NCI-H1930 (cell line): Measurements from ENCODE around the gene SLC39A9.

Experiments used
- DNase-seq, 2 experiments: peaks; one replicate each; lab custom pipeline; 2025; lab: John Stamatoyannopoulos, UW

The SLC39A9 gene

DNA sequence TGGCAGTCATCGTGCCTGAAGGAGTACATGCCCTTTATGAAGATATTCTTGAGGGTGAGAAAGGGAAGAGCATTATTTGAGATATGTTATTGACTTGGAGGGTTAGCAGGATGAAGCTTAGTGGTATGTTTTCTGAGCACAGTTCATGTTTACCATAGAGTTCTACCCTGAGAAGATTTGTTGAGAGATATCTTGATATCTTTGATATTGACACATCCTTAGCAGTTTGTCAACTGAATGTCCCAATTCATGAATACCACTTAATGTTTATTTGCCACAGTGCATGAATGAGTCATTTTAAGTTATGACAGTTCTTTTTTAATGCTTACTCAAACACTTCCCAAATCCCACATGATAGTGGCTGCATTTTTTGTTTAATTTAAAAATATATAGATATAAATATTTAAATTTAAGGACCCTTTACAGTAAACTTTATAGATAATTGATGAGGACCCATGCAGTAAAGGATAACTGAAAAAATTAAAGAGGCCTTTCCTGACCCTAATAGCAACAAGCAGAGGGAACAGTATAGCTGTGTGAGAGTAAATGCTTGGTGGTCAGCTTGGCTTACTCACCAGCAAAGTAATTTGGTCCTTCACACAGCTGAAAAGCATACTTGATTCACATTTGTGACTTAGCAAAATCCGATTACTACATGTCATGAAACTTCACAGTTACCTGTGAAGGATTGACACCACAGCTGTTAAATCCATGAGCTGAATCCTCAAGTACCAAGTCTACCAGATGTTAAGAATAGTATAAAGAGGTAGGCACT is 25.8 kb downstream of the SLC39A9 start:
- DNase-seq = no peak

DNA sequence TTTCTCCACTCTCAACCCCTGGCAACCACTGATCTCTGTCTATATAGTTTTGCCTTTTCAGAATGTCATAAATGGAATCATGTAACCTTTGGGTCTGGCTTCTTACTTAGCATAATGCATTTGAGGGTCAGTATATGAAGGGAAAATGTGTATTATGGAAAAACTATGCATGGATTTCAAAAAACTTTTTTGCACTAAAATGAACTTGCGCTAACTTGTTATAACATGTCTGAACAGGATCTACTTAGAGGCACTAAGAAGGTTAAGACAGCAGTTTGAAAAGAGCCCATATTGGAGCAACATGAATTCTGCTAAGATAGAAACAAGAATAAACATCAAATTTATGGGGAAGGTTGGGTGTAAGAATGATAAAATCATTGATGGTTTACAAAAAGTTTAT is 29.1 kb downstream of the SLC39A9 start:
- DNase-seq = no peak

DNA sequence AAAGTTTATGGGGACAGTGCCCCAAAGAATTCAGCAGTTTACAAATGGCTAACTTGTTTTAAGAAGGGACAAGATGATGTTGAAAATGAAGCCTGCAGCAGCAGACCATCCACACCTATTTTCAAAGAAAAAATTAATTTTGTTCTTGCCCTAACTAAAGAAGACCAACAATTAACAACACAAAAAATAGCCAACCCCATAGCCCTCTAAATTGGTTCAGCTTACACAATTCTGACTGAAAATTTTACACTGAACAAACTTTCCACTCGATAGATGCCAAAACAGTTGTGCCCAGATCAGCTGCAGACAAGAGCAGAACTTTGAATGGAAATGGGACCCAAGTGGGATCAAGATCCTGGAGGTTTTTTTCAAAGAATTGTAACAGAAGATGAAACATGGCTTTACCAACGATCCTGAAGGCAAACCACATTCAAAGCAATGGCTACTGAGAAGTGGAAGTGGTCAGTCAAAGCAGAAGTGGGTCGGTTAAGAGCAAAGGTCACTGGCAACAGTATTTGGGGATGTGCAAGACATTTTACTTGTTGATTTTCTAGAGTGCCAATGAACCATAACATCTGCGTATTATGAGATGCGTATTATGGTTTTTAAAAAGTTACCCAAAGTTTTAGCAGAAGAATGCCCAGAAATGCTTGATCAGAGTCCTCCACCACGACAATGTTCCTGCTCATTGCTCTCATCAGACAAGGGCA is 30.0 kb downstream of the SLC39A9 start:
- no peak for DNase-seq

DNA sequence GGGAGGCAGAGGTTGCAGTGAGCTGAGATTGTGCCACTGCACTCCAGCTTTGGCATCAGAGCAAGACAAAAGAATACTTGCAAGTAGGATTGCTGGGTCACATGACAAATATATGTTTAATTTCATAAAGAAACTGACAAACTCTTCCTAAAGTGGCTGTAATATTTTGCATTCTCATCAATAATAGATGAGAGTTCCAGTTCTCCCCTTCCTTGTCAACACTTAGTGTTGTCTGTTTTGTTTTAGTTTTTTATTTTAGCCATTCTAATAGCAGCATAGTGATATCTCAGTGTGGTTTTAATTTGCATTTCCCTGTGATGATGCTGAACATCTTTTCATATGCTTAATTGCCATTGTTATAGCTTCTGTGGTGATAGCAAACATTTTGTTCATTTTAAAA is 31.2 kb downstream of the SLC39A9 start:
- no peak for DNase-seq

DNA sequence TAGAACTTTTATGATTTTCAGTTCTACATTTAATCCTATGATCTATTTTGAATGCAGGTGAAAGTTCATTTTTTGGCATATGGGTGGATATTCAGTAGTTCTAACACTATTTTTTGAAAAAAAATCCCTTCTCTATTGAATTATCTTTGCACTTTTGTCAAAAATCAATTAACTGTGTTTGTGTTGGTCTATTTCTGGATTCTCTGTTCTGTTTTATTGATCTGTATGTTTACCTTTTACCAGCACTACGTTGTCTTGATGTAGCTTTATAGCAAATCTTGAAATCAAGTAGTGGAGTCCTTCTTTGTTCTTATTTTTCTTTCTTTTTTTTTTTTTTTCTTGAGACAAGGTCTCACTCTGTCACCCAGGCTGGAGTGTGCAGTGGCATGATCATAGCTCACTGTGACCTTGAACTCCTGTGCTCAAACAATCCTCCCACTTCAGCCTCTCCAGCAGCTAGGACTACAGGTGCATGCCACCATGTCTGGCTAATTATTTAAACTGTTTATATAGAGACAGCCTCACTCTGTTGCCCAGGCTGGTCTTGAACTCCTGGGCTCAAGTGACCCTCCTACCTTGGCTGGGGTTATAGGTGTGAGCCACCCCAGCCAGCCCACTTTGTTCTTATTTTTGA is 31.9 kb downstream of the SLC39A9 start:
- DNase-seq = no peak

DNA sequence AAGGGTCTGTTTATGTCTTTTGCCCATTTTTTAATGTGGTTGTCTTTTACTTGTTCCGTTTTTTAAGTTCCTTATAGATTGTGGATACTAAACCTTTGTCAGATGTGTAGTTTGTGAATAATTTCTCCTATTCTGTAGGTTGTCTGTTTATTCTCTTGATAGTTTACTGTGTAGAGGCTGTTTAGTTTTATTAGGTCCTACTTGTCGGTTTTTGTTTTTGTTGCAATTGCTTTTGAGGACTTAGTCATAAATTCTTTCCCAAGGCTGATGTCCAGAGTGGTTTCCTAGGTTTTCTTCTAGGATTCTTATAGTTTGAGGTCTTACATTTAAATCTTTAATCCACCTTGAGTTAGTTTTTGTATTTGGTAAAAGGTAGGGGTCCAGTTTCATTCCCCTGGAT is 33.9 kb downstream of the SLC39A9 start:
- DNase-seq = no peak

DNA sequence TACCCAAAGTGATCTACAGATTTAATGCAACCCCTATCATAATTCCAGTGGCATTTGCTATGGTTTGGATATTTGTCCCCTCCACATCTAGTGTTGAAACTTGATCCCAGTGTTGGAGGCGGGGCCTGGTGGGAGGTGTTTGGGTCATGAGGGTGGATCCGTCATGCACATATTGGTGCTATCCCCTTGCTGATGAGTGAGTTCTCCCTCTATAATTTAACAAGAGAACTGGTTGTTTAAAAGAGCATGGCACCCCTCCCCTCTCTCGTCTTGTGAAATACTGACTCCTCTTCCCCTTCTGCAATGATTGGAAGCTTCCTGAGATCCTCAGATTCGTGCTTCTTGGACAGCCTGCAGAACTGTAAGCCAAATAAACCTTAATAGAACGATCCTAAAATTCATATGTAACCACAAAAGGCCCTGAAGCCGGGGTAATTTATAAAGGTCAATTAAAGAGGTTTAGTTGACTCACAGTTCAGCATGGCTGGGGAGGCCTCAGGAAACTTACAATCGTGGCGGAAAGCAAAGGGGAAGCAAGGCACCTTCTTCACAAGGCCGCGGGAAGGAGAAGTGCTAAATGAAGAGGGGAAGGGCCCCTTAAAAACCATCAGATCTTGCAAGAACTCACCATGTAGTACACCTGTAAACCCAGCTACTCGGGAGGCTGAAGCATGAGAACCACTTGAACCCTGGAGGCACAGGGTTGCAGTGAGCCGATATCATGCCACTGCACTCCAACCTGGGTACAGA is 41.2 kb downstream of the SLC39A9 start:
- no peak for DNase-seq

DNA sequence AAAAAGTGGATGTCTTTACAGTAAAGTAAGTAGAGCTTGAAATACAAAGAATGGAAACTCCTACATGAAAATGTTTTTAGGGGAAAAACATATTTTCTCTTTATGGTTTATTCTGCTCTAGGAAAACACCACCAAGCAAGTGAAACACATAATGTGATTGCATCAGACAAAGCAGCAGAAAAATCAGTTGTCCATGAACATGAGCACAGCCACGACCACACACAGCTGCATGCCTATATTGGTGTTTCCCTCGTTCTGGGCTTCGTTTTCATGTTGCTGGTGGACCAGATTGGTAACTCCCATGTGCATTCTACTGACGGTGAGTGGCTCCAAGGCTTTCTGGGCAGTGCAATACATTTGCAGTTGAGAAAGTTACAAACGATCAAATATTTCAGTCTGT is 43.5 kb downstream of the SLC39A9 start:
- no peak for DNase-seq

DNA sequence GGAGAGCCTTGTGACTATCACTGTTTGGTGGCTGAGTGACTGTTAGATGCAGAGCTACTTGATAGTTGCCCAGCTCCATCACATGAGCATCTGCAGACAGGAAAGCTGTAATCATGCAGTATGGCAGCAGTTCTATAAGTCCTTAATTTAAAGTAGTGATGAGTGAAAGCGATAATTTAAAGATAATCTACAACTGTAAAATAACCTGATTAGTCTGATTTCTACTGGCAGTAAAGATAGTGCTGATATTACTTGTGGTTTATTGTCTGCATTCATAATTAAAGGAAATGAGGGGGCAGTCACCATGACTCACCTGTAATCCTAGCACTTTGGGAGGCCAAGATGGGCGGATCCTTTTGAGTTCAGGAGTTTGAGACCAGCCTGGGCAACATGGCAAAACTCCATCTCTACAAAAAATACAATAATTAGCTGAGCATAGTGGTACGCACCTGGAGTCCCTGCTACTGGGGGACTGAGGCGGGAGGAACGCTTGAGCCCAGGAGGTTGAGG is 44.9 kb downstream of the SLC39A9 start:
- DNase-seq = no peak

DNA sequence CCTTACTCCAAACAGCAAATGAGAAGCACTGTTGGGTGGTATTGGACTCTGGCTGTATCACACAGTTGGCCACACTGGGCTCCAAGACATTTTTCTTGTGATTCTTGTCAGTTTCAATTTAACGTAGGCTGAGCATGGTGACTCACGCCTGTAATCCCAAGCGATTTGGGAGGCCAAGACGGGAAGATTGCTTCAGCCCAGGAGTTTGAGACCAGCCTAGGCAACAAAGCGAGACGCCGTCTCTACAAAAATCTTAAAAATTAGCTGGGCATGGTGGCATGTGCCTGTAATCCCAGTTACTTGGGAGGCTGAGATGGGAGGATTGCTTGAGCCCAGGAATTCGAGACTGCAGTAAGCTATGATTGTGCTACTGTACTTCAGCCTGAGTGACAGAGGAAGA is 50.7 kb downstream of the SLC39A9 start:
- DNase-seq = no peak

DNA sequence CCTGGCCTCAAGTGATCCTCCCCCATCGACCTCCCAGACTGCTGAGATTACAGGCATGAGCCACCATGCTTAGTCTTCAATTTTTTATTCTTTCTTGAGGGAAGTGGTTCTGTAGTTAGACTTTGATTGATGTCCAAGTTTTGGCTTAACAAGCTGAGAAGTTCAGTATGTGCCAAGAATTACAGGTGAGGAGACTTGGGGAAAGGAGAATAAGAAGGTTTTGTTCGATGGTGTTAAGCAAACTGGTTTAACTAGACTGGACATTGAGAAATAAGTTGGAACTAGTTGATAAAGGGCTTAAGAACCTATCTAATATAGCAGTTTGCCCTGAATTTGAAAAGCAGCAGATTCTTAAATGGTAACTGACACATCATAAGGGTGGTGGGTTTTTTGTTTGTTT is 53.4 kb downstream of the SLC39A9 start:
- DNase-seq = no peak

DNA sequence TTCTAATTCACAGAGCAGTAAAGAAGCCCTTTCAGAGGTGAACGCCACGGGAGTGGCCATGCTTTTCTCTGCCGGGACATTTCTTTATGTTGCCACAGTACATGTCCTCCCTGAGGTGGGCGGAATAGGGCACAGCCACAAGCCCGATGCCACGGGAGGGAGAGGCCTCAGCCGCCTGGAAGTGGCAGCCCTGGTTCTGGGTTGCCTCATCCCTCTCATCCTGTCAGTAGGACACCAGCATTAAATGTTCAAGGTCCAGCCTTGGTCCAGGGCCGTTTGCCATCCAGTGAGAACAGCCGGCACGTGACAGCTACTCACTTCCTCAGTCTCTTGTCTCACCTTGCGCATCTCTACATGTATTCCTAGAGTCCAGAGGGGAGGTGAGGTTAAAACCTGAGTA is 59.9 kb downstream of the SLC39A9 start:
- DNase-seq = no peak

DNA sequence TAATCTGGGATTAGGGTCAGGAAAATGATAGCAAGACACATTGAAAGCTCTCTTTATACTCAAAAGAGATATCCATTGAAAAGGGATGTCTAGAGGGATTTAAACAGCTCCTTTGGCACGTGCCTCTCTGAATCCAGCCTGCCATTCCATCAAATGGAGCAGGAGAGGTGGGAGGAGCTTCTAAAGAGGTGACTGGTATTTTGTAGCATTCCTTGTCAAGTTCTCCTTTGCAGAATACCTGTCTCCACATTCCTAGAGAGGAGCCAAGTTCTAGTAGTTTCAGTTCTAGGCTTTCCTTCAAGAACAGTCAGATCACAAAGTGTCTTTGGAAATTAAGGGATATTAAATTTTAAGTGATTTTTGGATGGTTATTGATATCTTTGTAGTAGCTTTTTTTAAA is 60.6 kb downstream of the SLC39A9 start:
- DNase-seq = no peak

DNA sequence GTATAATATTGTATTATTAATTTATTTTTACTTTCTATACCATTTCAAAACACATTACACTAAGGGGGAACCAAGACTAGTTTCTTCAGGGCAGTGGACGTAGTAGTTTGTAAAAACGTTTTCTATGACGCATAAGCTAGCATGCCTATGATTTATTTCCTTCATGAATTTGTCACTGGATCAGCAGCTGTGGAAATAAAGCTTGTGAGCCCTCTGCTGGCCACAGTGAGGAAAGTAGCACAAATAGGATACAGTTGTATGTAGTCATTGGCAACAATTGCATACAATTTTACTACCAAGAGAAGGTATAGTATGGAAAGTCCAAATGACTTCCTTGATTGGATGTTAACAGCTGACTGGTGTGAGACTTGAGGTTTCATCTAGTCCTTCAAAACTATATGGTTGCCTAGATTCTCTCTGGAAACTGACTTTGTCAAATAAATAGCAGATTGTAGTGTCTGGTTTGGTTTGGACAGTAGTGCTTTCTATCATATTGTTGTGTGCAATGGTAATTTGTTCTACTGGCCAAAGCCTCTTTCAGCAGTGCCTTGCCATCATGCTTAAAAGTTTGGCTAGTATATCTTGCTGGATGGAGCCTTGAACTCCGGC is 61.7 kb downstream of the SLC39A9 start:
- DNase-seq = peak; percentile 32 to 60

DNA sequence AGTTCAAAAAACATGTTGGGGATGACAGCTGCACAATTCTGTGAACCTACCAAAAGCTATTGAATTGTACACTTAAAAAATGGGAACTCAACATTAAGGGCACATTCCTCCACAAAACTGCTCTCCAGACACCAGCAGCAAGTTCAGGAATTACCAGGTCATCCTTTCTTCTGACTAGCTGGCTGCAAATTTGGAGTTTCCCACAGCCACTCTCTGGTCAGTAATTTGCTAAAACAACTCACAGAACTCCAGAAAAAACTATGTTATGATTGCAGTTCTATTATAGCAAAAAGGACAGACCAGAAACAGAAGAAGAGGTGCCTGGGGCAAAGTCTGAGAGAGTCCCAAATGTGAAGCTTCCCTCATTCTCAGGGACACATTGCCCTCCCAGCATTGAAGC is 65.9 kb downstream of the SLC39A9 start:
- no peak for DNase-seq

DNA sequence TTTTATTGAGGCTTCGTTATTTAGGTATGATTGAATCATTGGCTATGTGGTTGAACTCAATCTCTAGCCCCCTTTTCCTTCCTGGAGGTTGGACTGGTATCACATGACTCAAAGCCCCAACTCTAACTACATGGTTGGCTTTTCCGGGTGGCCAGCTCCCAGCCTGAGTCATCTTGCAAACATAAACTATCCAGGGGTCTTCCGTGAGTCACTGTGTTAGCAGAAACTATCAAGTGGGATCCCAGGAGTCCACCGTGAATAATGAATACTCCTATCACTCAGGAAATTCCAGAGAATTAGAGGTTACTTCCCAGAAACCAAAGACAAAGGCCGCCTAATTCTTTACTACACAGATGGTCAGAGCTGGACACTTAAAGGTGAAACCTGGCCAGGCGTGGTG is 66.3 kb downstream of the SLC39A9 start:
- DNase-seq = no peak

DNA sequence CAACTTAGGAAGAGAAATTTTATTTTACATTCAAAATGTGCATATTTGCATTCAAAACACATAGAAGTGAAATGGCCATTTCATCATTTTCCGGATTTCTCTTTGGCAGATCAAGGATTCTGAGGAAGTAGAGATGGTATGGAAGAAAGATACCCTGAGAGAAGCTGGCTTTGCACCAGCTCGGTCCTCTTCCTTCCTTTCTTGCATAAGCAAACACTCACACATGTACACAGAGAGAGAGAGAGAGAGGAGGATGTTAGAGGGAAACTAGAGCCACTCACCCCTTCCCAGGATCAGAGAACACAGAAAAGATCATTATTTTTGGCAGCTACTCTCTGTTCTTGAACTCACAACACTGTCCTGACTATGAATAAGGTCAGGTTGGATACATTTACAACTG is 70.5 kb downstream of the SLC39A9 start:
- no peak for DNase-seq

DNA sequence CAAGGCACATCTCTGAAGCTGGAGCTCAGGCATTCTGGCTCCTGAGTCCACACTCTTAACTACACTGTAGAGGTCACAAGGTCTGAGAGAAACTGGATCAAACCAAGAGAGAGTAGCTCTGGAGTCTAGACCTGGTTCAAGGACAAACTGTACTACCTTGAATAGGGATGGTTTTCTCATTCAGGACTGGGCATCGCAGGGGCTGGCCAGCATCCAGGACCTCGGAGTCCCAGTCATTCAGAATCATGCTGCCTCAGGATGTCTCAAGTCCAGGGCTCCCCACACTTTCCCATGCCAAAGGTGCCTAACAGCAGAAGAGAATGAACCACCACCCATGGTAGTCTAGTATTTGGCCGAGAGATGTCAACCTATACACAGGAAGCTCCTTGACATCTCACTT is 72.9 kb downstream of the SLC39A9 start:
- no peak for DNase-seq

DNA sequence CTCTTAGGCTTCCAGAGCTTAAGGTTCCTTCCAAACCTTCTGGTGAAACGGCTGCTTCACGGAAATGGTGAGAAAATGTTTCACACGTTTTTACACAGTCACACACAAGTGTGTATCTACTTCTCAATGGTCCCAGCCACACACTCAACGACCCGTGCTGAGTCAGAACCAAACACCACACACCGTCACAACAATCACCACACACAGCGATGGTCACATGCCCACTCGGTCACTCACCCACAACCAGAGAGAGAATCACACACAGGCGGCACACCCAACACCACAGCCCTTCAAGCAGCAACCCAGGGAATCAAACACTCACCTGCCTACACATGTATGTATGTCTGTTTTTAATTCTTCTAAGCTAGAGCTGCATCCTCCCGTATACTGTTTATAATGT is 73.4 kb downstream of the SLC39A9 start:
- DNase-seq = no peak

DNA sequence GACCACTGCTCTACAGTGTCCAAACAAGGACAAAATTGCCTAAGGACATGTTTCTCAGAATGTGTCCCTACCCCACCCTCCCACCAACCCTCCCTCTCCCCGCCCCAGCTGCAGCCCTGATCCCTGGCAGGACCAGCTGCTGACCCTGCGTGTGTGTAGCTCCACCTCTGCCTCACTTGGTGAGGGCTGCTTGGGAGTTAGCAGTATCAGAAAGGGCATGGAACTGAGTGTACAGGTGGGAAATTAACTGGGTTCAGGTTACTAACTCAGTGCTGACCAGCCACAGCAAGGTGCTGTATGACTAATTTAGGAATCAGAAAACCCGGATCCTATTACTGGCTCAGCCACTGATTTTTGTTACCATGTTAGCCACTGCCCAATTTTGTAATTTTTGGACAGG is 74.8 kb downstream of the SLC39A9 start:
- no peak for DNase-seq

DNA sequence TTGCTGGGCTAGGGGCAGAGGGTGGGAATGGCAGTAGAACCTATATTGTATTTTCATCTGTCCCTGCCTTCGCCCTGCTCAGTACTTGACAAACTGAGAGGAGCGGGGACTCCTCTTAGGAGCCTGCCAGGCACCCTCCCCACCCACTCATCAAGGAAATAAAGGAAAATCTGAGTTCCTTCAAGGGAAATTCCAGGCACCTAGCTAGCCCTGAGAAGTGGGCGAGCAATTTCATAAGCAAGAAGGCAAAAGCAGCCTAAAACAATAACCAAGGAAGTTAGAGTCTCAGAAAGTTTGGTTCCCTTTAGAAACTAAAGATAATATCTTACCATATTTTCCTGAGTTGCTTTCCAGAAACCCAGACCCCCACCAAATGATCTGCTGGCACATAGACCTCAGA is 75.5 kb downstream of the SLC39A9 start:
- DNase-seq = no peak
